GM20431 (cell line): Measurements from ENCODE around the gene VTI1A.

Source experiments
- in situ Hi-C: fragments of 300-500 bp; cut with MseI, MboI; formaldehyde crosslinking; loops from one replicate; pipeline ENCODE4 v1.15.0; 2020; ENCODE audit warnings: low sequenced_read_pairs; ENCODE audit not compliant: unreplicated experiment

The VTI1A gene

GRCh38 chr10:112768121-112768520, 321.1 kb downstream of the VTI1A start:
- in situ Hi-C loops = no loop called here

- in situ Hi-C loops = no loop called here
Measured at GRCh38 chr10:112769081-112769480, 322.1 kb downstream of the VTI1A start.

DNA sequence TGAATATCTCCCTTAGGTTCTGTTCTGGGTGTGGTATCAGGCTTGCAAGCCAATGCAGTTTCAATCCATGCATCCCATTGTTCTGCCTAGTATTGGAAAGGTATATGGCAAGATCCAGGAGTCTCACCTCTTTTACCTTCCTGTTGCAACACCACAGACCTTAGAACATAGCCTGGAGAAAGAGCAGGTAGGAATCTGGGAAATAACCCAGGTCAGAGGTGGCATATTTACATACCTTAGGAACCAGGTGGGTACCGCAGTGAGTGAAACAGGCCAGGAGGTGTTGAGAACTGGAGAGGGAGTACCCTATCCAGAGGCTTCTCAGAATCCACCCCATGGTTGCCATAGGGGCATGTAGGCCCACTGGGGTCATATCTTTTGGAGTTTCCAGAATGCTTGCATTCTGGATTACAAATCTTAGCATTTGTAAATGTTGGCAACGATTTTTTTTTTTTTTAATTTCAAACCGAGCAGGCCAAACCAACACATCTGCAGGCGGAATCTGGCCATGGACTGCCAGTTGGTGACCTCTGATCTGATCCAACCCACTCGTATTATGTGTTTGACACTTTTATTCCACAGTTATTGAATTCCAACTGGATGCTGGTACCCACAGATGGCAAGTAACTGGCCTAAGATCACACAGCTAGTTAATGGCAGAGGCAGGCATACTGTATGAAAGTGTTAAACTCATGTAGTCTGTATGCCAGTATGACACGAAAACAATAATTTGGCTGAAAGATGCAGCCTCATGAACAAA, 322.8 kb downstream of the VTI1A start:
- in situ Hi-C loops = no loop called here

DNA sequence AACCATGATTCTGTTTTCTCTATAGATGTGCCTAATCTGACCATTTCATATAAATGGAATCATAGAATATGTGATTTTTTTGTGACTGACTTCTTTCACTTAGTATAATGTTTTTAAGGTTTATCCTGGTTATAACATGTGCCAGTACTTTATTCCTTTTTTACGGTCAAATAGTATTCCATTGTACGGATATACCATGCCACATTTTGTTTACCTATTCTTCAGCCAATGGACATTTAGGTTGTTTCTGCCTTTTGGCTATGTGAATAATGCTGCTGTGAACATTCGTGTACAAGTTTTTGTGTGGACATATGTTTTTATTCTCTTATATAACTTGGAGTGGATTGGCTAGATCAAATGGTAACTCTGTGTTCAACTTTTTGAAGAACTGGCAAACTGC, 324.7 kb downstream of the VTI1A start:
- in situ Hi-C loops = no loop called here

DNA sequence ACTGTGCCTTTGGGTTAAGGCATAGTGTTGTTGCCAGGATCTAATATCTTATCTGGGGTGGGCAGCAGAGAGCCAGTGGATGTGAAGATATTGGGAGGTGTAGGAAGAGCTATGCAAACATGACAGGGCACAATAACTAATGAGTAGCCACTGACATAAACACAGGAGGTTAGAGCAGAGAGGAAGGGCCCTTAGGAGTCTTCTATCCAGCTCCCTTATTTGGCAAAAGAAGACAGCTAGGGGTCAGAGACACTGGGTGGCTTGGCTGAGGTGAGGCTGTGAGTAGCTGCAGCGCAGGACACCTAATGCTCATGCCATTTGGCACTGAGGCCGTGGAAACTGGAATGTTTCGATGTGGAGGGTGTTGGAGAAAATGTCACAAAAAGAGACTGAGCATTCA, 326.8 kb downstream of the VTI1A start:
- in situ Hi-C loops = no loop called here

DNA sequence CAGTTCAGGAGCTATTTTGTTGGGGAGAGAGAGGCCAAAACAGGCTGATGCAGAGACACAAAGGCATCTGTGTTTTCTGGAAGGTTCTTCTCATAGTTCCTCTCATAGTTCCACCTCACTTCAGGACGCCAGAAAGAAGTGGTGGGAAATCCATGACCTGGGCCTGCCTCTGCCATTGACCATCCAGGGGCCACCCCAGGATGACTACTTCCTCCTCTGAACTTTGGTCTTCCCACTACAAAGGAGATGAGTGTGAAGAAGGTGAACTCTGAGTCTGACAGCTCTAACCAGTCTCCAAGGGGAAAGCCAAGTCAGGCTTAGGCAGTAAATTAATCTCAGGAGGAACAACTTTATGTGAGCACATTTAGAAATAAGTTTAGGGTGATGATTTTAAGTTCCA, 327.2 kb downstream of the VTI1A start:
- in situ Hi-C loops = no loop called here

GRCh38 chr10:112774798-112775197, 327.8 kb downstream of the VTI1A start:
- in situ Hi-C loops = no loop called here

GRCh38 chr10:112775381-112775780, 328.4 kb downstream of the VTI1A start:
- in situ Hi-C loops = no loop called here

- in situ Hi-C loops = no loop called here
Measured at GRCh38 chr10:112775892-112776674, 329.1 kb downstream of the VTI1A start.

DNA sequence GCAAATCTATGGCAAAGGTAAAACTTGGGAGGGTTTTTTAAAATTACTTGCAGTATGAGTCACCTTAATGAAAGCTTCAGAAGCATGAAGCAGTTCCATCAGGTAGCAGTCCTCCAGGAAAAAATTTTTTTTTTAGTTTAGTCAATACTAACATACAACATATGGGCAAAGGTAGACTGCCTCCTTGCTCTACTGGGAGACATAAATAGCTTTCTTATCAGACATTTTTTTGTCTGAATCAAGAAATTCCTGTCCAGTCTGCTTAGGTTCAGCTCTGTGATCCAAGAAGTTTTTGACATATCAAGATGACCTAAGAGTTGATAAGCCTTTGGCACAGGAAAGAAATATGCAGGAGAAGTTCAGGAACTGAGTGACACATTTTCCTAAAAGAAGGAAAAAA, 331.6 kb downstream of the VTI1A start:
- in situ Hi-C loops = no loop called here

GRCh38 chr10:112779025-112779770, 332.2 kb downstream of the VTI1A start:
- in situ Hi-C loops = no loop called here

DNA sequence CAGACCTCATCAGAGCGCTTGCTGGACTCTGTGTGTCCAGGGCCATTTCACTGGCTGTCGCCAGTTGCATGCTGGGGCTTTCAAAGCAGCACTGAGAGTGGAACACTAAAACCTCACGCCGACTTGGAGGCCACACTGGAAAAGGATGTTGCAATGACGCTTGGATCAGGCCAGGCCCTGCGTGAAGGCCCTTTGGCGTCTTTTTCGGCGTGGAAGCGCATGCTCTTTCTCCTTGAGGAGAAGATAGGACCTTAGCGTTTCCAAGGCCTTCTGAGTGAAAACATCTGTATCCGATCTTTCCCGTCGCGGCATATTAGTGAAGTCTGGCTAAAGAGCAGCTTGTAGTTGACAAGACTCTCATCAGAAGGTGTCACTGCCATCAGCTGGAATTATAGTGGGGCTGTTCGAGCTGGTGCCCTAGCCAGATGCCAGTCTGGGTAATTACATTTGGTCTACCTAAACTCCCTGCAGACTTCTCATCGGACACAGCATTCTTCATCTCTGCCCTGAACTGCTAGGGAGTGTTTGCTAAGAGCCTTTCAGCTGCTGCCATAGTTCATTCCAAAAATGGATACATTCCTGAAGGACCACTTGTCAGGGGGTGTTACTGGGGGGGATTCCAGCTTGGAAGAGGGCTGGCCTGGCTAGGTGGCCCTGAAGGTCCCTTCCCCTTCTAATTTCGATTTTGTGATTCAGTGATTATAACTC, 335.3 kb downstream of the VTI1A start:
- in situ Hi-C loops = no loop called here

GRCh38 chr10:112783351-112784021, 336.5 kb downstream of the VTI1A start:
- in situ Hi-C loops = no loop called here

DNA sequence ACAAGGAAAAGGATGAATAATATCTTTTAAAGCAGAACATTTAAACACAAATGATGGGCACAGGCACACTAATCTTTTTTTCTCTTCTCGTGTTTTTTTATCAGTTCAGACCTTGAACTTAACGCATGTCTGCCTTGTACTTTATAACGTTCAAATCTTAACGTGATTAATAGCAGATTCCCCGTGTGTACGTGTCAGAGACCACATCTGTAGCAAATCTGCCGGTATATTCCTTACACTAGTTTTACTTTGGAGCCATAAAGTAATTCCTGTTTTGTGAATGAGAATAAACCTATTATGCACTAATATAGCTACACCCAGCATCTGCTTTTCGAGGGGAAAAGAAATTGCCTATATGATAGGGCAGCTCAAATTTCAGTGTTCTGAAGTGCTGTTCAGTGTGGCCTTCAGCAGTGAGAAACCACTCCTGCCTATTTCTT, 337.0 kb downstream of the VTI1A start:
- in situ Hi-C loops = no loop called here

DNA sequence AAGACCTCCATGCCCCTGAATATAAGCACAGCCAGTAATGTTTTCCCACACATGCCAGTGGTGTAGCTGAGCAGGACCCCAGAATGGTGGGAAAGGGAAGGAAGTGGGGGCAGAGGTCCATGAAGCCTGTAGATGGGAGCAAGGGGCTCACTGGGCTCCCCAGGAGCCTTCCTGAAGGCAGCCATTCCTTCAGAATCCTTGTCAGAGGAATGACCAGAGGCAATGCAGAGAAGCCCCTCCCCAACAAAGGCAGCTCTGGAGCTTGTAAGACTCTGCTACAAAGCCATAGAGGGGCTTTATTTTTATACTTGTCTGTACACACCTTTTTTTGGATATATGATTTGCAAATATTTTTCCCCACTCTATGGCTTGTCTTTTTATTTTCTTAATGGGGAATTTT, 338.1 kb downstream of the VTI1A start:
- in situ Hi-C loops = no loop called here

GRCh38 chr10:112789248-112789647, 342.2 kb downstream of the VTI1A start:
- in situ Hi-C loops = no loop called here

DNA sequence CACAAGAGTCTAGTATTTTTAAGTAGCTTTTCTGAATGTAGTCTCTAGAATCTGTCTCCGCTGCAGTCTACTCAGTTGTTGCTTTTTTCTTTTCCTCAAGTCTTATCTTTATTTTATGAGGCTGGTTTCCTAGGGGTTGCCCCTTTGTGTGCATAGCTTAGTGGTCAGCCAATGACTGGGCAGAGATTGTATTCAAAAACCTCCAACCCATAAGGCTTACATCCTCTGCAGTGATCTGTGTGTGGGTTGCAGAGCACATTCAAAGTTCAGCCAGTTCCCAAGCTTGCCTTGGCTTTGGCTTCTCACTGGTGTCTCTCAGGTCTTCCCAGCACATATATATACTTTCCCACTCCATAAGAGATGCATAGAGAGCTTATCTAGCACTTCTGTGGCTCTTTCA, 343.0 kb downstream of the VTI1A start:
- in situ Hi-C loops = no loop called here

DNA sequence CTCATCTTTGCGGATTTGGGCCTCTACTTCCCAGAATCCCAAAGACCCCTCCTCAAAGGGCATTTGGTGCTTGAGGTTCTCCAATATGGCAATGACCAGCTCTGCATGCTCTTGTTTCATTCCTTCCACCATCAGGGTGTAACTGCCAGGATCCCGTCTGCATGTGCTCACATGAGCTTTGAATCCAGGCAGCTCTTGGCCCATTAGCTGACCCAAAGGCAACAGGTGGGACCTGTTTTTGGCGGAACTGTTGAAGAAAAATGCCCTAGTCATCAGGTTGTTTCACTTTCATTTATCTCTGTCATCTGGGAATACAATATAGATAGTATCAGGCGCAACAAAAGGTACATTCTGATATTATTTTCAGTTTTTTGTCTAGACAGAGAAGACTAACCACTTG, 343.9 kb downstream of the VTI1A start:
- in situ Hi-C loops = no loop called here

DNA sequence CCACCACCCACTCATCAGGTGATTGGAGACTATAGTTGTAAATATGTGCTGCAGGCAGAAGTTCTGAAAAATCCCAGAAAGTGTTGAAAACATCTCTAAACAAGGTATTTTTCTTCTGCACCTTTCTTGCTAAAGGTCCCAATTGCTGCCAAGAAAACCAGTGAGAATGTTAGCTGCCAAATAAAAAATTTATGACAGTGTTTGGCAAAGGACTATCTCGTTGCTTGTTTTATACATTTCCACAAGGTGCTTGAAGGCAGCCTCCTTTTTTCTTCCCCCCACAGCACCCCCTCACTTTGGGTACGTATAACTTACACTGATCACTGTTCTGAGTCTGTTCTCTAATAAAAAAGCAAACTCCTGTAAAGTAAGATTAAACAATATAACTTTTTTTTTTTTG, 344.4 kb downstream of the VTI1A start:
- in situ Hi-C loops = no loop called here
